ENCODE results near the gene ALG13.
A peak's percentile ranks its signal among the peaks of the same experiment; 100 is the strongest.

Gene ALG13

GRCh38 chrX:111645607-111646006 is 35.4 kb upstream of the ALG13 start:
- Histone ChIP-seq H3K4ac (ENCODE audit: low read depth in 1 of 2, low read length in 2 of 2) (no peak overlapping the region), H3K14ac (ENCODE audit: low read length in 2 of 2) (no peak overlapping the region), H3K27ac (ENCODE audit: low read length, poor library complexity, severe bottlenecking) (no peak overlapping the region), H3K9me3 (ENCODE audit: control insufficient read depth, low read length) (peaks cover 6% of the 10 kb centered on the region), H4K8ac (ENCODE audit: low read length) (no peak overlapping the region), H2AFZ (ENCODE audit: low read depth, low read length) (no peak overlapping the region), H2BK5ac (ENCODE audit: low read depth, low read length, poor library complexity, severe bottlenecking) (no peak overlapping the region), H3K9ac (ENCODE audit: low read length) (no peak overlapping the region), H3K23ac (ENCODE audit: low read length in 2 of 2) (no peak overlapping the region), H4K91ac (ENCODE audit: low read length) (no peak overlapping the region), H2AK5ac (ENCODE audit: low read length, severe bottlenecking) (no peak overlapping the region), H3K4me1 (ENCODE audit: control insufficient read depth, insufficient read depth, low read depth, low read length) (no peaks in the 10 kb centered on the region), H2BK120ac (ENCODE audit: low read depth, low read length) (no peak overlapping the region), H2BK12ac (ENCODE audit: low read length in 2 of 2) (no peak overlapping the region), H3K27me3 (ENCODE audit: control insufficient read depth in 1 of 2, insufficient read depth in 1 of 2, low read length in 2 of 2) (peaks cover 0 to 3% of the 10 kb centered on the region in 2 experiments), H2BK15ac (ENCODE audit: low read depth, poor library complexity, severe bottlenecking) (no peak overlapping the region), H3K4me2 (ENCODE audit: low read length, poor library complexity, severe bottlenecking) (no peak overlapping the region), H3K4me3 (ENCODE audit: insufficient read depth in 1 of 2, low read depth in 1 of 2, low read length in 2 of 2) (no peak overlapping the region), H3K79me1 (replicated peaks; ENCODE audit: low read length, poor library complexity, severe bottlenecking) (no peaks in the 10 kb centered on the region), H3K18ac (ENCODE audit: low read depth in 1 of 2, low read length in 2 of 2) (no peak overlapping the region), H3K36me3 (ENCODE audit: control insufficient read depth in 1 of 2, insufficient read depth in 2 of 2, low read depth in 1 of 2, low read length in 2 of 2) (no peaks in the 10 kb centered on the region)
- no peak for DNase-seq

- Histone ChIP-seq H3K4me1 (ENCODE audit: control insufficient read depth, insufficient read depth, low read depth, low read length) (no peaks in the 10 kb centered on the region), H3K4ac (ENCODE audit: low read depth in 1 of 2, low read length in 2 of 2) (no peak overlapping the region), H3K23ac (ENCODE audit: low read length in 2 of 2) (no peak overlapping the region), H2BK120ac (ENCODE audit: low read depth, low read length) (no peak overlapping the region), H3K4me2 (ENCODE audit: low read length, poor library complexity, severe bottlenecking) (no peak overlapping the region), H2AFZ (ENCODE audit: low read depth, low read length) (no peak overlapping the region), H2BK12ac (ENCODE audit: low read length in 2 of 2) (no peak overlapping the region), H3K27me3 (ENCODE audit: control insufficient read depth in 1 of 2, insufficient read depth in 1 of 2, low read length in 2 of 2) (peaks cover 0 to 3% of the 10 kb centered on the region in 2 experiments), H3K36me3 (ENCODE audit: control insufficient read depth in 1 of 2, insufficient read depth in 2 of 2, low read depth in 1 of 2, low read length in 2 of 2) (no peaks in the 10 kb centered on the region), H3K79me1 (replicated peaks; ENCODE audit: low read length, poor library complexity, severe bottlenecking) (no peaks in the 10 kb centered on the region), H2BK5ac (ENCODE audit: low read depth, low read length, poor library complexity, severe bottlenecking) (no peak overlapping the region), H3K4me3 (ENCODE audit: insufficient read depth in 1 of 2, low read depth in 1 of 2, low read length in 2 of 2) (no peak overlapping the region), H3K9me3 (ENCODE audit: control insufficient read depth, low read length) (peaks cover 6% of the 10 kb centered on the region), H2BK15ac (ENCODE audit: low read depth, poor library complexity, severe bottlenecking) (no peak overlapping the region), H3K14ac (ENCODE audit: low read length in 2 of 2) (no peak overlapping the region), H3K18ac (ENCODE audit: low read depth in 1 of 2, low read length in 2 of 2) (no peak overlapping the region), H3K27ac (ENCODE audit: low read length, poor library complexity, severe bottlenecking) (no peak overlapping the region), H4K91ac (ENCODE audit: low read length) (no peak overlapping the region), H4K8ac (ENCODE audit: low read length) (no peak overlapping the region), H2AK5ac (ENCODE audit: low read length, severe bottlenecking) (no peak overlapping the region), H3K9ac (ENCODE audit: low read length) (no peak overlapping the region)
- WGBS = no CpG with 5 or more reads among the region's 1 CpG
- DNase-seq = no peak
Observed at GRCh38 chrX:111646515-111646914, 34.5 kb upstream of the ALG13 start.

- Histone ChIP-seq H4K8ac (ENCODE audit: low read length) (no peak overlapping the region), H3K4me3 (ENCODE audit: insufficient read depth in 1 of 2, low read depth in 1 of 2, low read length in 2 of 2) (no peak overlapping the region), H3K9ac (ENCODE audit: low read length) (no peak overlapping the region), H4K91ac (ENCODE audit: low read length) (no peak overlapping the region), H3K79me1 (replicated peaks; ENCODE audit: low read length, poor library complexity, severe bottlenecking) (no peaks in the 10 kb centered on the region), H2BK5ac (ENCODE audit: low read depth, low read length, poor library complexity, severe bottlenecking) (no peak overlapping the region), H3K4ac (ENCODE audit: low read depth in 1 of 2, low read length in 2 of 2) (no peak overlapping the region), H3K18ac (ENCODE audit: low read depth in 1 of 2, low read length in 2 of 2) (no peak overlapping the region), H2BK12ac (ENCODE audit: low read length in 2 of 2) (no peak overlapping the region), H2AFZ (ENCODE audit: low read depth, low read length) (no peak overlapping the region), H3K23ac (ENCODE audit: low read length in 2 of 2) (no peak overlapping the region), H3K4me2 (ENCODE audit: low read length, poor library complexity, severe bottlenecking) (no peak overlapping the region), H2BK15ac (ENCODE audit: low read depth, poor library complexity, severe bottlenecking) (no peak overlapping the region), H3K14ac (ENCODE audit: low read length in 2 of 2) (no peak overlapping the region), H3K36me3 (ENCODE audit: control insufficient read depth in 1 of 2, insufficient read depth in 2 of 2, low read depth in 1 of 2, low read length in 2 of 2) (no peaks in the 10 kb centered on the region), H3K27me3 (ENCODE audit: control insufficient read depth in 1 of 2, insufficient read depth in 1 of 2, low read length in 2 of 2) (peaks cover 0 to 3% of the 10 kb centered on the region in 2 experiments), H3K9me3 (ENCODE audit: control insufficient read depth, low read length) (peaks cover 6% of the 10 kb centered on the region), H3K4me1 (ENCODE audit: control insufficient read depth, insufficient read depth, low read depth, low read length) (no peaks in the 10 kb centered on the region), H2BK120ac (ENCODE audit: low read depth, low read length) (no peak overlapping the region), H2AK5ac (ENCODE audit: low read length, severe bottlenecking) (no peak overlapping the region), H3K27ac (ENCODE audit: low read length, poor library complexity, severe bottlenecking) (no peak overlapping the region)
- WGBS = 94% methylated on average over 3 of the region's 3 CpGs
- DNase-seq = no peak
Observed at GRCh38 chrX:111648802-111649201, 32.2 kb upstream of the ALG13 start.

GRCh38 chrX:111649638-111650037 is 31.3 kb upstream of the ALG13 start:
- H3K4me2 ChIP-seq (ENCODE audit: low read length, poor library complexity, severe bottlenecking) = no peak overlapping the region
- H3K4me1 ChIP-seq (ENCODE audit: control insufficient read depth, insufficient read depth, low read depth, low read length) = no peaks in the 10 kb centered on the region
- peaks cover 0 to 3% of the 10 kb centered on the region in 2 experiments for H3K27me3 ChIP-seq (ENCODE audit: control insufficient read depth in 1 of 2, insufficient read depth in 1 of 2, low read length in 2 of 2)
- H4K91ac ChIP-seq (ENCODE audit: low read length) = peak overlapping the region; percentile 39
- WGBS = 67% methylated on average over 1 of the region's 1 CpG
- no peak overlapping the region for H2AK5ac ChIP-seq (ENCODE audit: low read length, severe bottlenecking)
- H4K8ac ChIP-seq (ENCODE audit: low read length) = no peak overlapping the region
- H3K23ac ChIP-seq (ENCODE audit: low read length in 2 of 2) = no peak overlapping the region
- H3K4ac ChIP-seq (ENCODE audit: low read depth in 1 of 2, low read length in 2 of 2) = no peak overlapping the region
- no peaks in the 10 kb centered on the region for H3K36me3 ChIP-seq (ENCODE audit: control insufficient read depth in 1 of 2, insufficient read depth in 2 of 2, low read depth in 1 of 2, low read length in 2 of 2)
- no peak overlapping the region for H3K4me3 ChIP-seq (ENCODE audit: insufficient read depth in 1 of 2, low read depth in 1 of 2, low read length in 2 of 2)
- no peak overlapping the region for H3K18ac ChIP-seq (ENCODE audit: low read depth in 1 of 2, low read length in 2 of 2)
- H2BK12ac ChIP-seq (ENCODE audit: low read length in 2 of 2) = no peak overlapping the region
- H3K9ac ChIP-seq (ENCODE audit: low read length) = no peak overlapping the region
- H3K79me1 ChIP-seq (replicated peaks; ENCODE audit: low read length, poor library complexity, severe bottlenecking) = no peaks in the 10 kb centered on the region
- no peak overlapping the region for H2BK5ac ChIP-seq (ENCODE audit: low read depth, low read length, poor library complexity, severe bottlenecking)
- H2AFZ ChIP-seq (ENCODE audit: low read depth, low read length) = no peak overlapping the region
- DNase-seq = no peak
- H3K27ac ChIP-seq (ENCODE audit: low read length, poor library complexity, severe bottlenecking) = no peak overlapping the region
- no peak overlapping the region for H2BK15ac ChIP-seq (ENCODE audit: low read depth, poor library complexity, severe bottlenecking)
- H3K9me3 ChIP-seq (ENCODE audit: control insufficient read depth, low read length) = peaks cover 6% of the 10 kb centered on the region
- no peak overlapping the region for H2BK120ac ChIP-seq (ENCODE audit: low read depth, low read length)
- peak overlapping the region in 1 of 2 experiments; percentile 3 for H3K14ac ChIP-seq (ENCODE audit: low read length in 2 of 2)
